ENCODE measurements around the gene P2RY14.
A peak's percentile ranks its signal among the peaks of the same experiment; 100 is the strongest.

The P2RY14 gene

DNA sequence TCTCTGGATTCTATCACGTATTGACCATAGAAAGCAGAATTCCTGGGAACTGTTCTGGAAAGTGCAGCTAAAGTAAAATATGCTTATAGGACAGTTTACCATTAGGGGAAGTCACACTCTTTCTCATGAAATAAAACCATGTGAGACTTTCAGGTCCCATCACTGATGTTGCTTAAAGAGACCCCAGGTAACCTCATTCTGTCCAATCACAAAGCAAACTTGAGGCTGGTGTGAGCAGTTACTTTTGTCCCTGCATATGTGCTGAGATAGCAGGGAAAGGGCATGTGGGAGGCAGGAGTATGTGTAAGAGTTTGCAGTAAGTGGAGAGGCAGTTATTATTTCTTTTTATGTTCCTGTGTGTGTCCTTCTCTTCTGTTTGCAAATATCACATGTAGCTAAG is 22.2 kb upstream of the P2RY14 start:
- no peak for DNase-seq

DNA sequence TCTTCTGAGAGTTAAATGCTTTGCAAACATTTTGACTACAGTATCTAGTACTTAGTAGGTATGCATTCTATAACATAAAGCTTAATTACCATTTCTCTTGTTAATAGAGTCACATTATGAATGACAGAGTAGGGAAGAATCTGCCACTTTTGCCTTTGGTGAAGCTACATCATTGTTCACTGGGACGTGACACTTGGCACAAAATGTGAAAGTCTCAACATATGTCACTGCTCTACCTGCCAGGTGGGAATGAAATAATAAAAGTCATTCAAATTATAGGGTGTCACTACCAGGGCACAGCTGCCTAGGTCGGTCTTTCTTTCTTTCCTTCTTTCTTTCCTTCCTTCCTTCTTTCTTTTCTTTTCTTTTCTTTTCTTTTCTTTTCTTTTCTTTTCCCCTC is 20.7 kb upstream of the P2RY14 start:
- DNase-seq, result no peak

DNA sequence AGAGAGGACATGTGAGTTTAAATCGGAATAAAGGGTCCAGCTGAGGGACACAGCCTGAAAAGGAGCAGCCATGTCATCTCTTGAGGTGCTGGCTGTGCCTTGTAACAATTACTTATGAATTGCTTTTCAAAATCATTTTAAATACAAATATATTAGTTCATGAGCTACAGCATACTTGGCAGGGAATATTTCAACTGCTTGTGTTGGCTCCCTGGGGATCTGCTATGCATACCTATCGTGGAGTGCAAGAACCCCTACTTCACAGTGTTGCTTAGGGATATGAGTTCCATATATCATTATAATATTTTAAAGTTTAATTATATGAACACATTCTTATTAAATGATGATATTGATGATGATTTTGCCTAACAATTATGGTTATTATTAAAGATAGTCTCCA is 19.1 kb upstream of the P2RY14 start:
- peak; percentile 33 for DNase-seq

DNA sequence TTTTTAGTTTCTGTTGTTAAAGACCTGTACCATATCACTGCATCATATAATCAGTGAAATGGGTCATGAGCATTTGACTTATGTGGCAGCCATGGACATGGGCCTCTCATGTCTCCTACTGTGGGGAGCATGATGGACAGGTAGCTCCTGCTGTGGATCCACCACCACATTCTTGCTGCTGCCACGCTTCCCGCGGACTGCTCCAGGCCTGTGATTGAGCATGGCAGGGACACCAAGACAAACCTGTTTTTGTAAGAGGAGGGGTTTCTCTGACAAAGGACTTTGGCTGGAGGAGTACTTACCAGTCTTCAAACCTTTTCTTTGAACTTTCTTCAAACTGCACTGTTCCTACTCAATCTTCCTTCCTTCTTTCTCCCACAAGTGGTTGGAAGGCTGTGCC is 17.9 kb upstream of the P2RY14 start:
- DNase-seq, result no peak

DNA sequence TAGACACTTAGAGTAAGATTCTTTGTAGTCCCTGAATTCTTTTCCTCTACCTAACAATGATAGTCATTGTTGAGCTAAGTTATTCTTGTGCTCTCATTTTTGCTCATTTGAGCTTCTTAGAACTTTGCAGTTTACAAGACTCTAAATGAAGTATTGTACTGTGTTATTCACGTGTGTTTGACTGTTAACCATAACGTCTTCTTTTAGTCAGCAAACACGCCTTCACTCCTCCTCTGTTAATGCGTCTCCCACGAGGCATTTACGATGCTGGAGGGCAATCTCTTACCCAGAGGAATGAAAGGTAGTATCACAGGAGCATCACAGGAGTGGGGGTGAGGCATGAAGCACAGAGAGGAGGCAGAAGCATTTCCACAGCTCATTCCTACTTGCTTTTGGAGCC is 14.8 kb upstream of the P2RY14 start:
- DNase-seq, result no peak

DNA sequence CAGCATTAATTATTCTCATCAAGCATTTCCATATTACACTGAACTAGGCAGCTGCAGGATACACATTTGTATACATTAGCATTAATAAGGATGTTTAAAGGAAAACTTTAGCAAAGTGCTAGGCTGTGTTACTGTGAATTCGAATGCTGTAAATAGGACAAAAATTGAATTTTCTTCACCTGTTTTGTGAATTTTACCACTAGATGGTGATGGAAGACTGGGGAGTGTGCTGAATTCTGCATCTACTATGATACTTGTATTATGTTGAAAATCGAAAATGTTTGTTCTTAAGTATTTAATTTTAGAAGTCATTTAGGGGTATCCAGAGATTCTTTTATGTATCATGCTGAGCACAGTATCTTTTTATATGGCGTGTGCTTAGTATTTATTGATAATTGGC is 12.3 kb upstream of the P2RY14 start:
- DNase-seq, result peak; percentile 40

DNA sequence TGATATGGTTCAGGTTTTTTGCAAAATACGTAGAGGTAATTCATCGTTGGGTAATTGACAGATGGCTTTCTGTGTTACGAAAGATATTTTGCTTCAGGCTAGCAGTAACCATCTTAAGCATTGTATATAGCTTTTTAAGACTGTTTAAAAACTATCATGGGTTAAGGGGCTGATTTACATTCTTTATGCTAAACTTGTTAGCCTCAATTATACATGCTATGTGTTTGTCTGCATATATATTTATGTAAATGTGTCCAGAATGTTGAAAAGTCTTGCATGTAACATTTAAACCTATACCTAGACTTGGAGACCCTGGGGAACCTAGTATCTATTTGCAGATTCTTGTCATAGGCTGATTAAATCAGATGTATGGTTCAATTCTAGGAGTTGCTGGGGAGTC is 11.1 kb upstream of the P2RY14 start:
- no peak for DNase-seq

DNA sequence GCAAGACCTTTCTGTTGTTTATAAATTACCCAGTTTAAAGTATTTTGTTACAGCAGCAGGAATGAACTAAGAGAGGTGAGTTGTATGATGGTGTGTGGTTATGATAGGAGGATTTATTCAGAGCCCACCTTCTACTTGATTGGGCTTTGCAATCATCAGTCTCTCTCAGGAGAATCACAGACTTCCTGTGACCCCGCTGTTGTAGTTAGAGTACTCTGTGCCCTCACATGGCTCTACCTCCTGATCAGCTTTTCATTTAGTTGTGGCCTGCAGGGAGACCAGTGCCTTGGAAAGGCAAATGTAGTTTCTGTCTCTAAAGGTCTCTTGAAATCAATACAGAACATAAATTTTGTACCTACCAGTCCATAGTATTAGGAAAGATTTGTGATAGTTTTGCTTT is 7.6 kb upstream of the P2RY14 start:
- no peak for DNase-seq

DNA sequence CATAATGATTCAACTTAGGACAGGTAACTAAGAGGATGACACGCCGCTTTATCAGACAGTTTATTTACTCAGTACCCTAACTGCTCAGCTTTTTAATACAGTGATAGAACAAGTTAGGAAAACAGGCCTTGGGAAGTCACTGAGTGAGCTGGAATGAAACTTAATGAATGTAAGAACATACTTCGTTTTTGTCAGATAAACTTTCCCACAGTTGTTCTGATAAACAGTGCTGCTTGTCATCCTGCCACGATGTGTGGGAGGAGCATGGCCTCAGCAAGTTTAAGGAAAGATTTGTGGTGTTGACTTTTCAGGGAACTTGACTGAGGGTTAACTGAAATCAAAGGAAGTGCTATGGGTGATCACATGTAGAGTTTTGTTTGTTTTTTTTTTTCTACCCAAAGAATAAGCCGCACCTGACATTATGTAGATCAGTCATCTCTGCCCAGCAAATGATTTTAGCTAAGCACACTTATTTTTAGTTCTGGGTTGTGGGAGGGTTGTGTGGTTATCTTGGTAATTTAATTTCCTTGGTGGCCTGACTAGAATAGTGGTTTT is 5.6 kb upstream of the P2RY14 start:
- no peak for DNase-seq

DNA sequence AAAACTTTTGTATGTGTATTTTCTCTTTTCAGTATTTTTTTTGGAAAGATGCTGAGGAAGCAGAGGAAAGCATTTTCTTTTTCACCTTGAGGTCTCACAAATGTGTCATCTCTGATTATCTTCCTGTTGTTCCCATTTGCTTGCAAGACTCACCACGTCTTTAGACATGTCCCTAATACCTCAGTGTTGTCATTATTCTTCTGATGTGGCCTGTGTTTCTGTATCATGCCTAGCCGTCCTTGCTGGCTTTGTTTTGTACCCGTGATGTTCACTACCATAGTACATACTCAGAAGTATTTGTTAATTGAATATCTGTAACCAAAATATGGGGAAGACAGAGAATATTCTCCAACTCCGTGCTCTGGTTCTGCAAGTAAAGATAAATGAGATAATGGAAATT is 5.0 kb upstream of the P2RY14 start:
- DNase-seq, result no peak

DNA sequence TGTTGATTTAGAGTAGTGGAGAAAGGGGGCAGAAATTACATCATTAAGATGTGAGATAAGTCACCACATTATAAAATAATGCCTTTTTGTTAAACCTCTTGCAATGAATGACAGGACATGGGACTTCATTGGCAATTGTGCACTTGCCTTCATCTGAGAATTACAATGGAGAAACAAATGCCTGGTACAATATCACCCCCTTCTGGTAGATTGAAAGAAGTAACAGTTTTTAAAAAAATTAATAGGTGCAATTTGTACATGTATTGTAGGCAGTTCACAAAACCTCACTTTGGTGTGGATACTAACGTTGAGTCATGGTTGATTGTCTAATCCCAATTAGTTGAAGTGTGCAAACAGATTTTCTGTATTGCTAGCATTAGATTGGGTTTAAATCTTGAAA is 4.6 kb upstream of the P2RY14 start:
- peak; percentile 60 for DNase-seq

DNA sequence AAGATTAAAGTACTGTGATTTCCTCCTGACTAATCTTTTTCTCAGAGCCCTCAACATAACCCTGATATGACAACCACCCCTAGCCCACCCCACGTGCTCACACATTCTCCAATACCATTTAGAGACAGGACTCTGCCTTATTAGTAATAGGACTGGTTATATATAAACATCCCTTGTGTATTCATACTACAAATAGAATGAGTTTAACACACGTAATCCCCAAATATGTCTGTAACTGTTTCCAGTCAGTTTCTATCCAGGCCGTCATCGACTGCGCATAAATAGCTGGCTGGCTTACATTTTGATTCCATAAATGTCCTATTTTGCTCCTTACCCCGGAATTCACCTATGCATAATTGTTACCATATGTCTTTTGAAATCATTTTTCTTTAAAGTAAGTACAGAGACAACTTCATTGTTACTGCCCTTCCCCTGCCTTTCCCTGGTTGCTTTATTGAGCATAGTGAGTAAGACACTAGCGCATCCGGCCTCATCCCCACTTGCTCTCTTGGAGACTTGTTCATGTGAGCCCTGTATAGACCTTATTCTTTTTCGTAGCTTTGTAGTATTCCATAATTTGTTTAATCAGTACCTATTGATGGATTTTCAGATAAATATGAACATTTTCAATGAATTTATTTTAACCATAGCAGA is 3.5 kb upstream of the P2RY14 start:
- DNase-seq, result peak; percentile 87

DNA sequence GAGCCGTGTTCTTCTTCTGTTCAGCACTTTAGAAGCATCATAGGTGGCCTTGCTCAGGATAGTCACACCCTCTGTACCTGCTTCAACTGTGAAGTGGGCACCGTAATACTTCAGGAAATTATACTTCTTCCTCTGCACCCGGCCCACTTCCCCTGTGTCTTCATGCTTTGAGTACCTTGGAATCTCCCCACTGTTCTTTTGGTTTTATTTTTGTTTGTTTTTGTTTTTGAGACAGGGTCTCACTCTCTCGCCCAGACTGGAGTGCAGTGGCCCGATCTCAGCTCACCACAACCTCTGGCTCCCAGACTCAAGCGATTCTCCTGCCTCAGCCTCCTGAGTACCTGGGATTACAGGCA is 1.7 kb downstream of the P2RY14 start:
- no peak for DNase-seq

DNA sequence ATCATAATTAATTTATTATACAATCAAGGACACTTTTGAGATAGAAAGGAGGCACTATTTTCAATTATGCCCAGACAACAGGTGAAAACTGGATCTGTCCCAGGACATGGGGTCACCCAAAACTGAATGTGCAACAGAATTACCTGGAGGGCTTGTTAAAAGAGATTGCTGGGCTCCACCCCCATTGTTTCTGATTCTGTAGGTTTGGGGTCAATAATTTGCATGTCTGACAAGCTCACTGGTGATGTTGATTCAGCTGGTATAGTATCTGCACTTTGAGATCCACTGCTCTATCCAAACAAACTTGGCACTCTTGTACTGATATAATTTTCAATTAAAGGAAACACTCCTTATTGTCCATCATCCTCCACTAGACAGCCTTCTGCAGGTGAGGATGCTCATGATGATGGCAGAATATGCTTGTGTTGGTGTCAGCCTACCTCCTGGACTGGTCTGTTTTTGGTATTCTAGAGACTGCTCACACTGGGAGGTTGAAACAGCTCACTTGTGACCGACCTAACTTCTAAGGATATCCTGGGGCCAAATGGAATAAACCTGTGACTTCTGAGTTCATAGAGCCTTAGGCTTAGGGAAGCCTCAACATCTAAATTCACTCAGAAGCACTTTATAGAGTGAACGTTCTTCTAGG is 2.2 kb downstream of the P2RY14 start:
- DNase-seq, result no peak

DNA sequence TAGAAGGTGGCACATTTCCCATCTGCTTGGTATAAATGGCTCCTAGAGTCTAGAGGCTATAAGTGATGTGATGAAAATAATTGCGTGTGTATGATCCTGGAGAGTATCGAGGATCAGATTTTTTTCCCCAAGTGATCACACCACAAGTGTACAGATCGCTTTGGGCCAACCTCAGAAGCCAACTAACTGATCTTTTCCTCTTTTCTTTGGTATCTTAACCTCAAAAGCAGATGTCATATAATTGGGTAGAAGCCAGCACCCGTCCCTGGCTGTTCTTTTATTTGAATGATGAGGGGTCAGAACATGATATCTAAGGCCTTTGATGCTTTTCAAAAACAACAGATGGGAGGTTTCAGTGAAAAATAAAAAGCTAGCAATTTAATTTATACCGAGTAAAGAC is 3.3 kb downstream of the P2RY14 start:
- no peak for DNase-seq

DNA sequence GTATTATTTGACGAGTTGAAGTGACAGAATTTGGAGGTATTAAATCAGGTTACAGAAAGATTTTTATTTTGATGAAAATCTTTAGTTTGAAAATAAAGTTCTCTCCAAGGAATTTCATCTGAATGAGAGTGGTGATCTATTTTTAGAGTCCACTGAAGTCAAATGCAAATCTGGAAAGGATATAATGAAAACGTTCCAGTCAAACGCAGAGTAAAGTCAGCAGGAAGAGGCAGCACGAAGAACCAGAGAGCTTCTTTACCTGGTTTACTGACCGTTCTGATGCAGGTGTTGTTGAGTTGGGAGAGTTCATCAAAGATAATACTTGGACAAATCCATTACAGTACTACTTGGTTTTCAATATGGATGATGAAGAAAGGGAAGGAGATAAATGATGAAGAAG is 8.7 kb downstream of the P2RY14 start:
- DNase-seq, result no peak

DNA sequence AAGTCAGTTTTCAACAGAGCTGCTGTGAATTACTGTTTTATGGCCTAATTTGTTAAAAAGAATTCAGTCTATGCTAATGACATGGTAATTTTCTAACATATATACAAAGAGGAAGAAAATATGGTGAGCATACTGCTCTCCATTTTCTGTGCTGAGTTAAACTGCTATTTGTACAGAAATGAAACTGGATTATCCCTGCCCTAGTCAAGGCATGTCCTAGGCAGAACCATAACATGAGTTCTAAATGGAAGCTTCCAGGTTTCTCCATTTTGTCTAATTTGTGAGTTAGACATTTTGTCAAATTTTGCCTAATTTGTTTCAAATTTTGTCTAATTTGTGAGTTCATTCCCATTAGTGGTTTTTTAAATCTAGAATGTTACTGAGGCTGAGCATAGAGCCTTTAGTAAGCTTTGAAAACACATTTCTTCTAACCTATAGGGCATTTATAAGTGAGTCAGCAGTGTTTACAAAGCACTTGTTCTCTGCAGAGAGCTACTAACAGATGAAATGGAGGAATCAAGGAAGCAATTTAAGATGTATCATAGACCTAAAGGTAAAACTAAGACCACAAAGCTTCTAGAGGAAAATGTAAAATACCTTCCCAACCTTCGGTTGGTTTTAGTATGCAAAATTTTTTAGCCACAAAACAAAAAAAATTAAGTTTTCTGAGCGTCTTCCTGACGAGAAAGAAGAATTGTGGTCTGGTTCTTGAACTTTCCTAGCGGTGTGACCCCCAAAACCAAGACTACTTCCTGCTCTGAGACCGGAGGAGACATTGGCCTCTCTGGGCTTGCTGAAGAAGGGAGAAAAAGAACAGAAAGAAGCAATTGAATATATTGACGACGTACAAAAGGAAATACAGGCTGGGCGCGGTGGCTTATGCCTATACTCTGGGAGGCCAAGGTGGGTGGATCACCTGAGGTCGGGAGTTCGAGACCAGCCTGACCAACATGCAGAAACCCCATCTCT is 9.8 kb downstream of the P2RY14 start:
- DNase-seq, result no peak

DNA sequence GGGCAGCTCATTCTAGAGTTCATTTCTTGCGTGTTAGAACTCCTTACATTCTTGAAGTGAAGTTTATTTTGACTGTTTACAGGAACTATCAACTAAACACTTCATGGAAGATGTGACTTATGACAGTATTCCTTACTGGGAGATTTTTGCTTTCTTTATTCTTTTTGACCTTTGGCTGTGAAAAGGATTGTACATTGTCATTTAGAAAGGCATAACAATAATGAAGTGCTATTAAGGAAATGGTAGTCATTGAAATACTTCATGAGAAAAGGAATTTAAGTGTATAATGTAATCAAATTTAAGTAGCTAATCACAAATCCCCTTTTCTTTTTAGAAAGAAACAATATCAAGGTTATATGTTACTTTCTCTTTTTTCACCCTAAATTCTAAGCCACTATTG is 11.3 kb downstream of the P2RY14 start:
- no peak for DNase-seq

DNA sequence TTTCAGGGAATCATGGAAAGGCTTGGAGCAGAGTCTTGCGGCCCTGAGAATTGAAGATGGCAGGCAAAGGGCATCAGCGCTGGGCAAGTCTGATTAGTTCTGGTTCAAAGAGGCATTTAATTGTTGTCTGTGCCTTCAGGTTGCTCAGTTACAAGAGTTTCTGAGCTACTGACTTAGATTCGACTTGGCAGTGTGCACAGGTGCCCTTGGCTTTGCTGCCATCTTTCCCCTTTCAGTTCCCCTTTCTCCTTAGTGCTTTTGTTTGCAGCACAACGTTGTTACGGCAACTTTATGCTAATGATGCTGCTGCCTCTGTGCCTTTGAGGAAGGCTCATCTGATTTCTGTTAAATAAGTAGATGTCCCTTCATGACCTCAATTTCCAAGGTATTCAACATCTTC is 12.5 kb downstream of the P2RY14 start:
- no peak for DNase-seq

DNA sequence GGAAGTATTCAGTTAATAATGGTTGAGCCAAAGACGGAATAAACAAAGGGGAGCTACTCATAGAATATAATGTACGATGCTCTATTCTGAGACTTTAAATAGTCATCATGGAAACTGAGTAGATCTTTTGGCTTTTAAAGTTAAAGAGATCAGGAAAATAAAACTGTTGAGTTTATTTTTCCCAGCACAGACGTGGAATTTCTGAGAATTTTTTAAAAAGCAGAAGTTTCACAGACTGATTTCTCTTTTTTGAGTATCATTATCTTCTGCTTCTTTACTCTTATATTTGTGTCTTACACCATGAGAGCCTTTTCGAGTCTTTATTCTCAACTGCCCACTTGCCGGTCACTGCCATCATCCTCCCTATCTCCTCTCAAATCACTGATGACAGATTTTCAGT is 13.2 kb downstream of the P2RY14 start:
- no peak for DNase-seq

DNA sequence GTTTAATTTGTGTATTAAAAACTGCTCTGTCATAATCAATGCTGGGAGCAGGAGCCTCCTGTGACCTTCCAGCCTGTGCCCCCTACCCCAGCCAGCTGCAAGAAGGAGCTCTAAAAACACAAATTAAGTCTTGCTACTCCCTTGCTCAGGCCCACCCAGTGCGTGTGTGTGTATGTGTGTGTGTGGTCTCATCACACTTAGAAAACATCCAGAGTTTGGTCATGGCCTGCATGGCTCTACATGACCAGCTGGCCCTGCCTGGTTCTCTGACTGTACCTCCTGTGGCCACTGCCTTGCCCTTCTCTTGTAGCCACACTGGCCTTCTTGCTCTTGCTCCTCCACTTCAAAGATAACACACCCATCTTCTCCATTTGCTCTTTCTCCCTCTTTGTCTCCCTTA is 13.7 kb downstream of the P2RY14 start:
- no peak for DNase-seq

DNA sequence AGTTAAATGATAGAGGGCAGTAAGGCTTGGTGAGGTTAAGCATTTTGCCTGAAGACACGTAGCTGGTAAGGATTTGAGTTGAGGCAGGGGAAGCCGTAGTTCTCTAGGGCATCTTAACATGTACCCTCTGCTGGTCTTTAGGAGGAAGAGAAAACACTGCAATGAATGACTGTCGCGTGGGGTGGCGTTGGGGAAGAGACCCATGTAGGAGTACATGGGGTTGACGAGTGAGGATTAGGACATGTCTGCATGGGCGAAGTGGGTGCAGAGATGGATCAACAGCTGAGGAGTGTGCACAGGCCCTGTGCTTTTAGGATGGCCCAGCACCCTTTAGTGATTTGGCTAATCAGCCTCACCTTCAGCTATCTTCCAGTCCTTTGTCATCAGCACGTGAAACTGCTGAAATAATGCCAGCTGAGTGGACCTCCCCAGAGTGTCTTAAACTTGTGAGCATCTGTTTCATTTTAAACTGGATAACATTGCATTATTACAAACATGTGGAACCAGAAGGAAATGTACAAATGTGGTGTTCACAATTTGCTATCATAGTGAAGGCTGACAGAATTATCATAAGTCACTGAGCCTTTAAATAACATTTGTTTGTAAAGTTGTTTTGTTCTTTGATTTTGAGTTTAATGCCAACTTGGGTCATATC is 15.3 kb downstream of the P2RY14 start:
- peak; percentile 79 for DNase-seq

DNA sequence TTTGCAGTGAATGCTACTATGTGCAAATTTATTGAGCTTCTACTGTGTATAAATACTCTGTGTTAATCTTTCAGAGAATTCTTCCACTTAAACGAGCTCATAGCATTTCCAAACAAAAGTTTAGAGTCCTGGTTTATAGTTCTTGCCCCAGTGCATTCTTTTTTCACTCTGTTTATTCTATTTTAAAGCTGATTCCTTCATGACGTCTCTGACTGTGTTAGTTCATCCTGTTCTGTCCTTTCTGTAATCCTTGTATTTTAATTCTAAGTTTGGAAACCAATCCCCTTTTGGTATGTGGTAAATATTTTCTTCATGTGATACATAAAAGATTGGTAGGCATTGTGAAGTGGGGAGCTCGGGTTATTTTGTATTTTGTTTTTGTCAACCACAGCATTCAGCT is 18.7 kb downstream of the P2RY14 start:
- DNase-seq, result no peak
